Measurements from ENCODE around the gene HMHB1.

The HMHB1 gene

GRCh38 chr5:143812085-143812705 is at the start of gene HMHB1:
HMHB1 (plus strand) TSS chr5:143812161.
- no peak for DNase-seq

- DNase-seq: no peak
Observed at GRCh38 chr5:143762636-143763220, 49.2 kb upstream of the HMHB1 start.

GRCh38 chr5:143767162-143767561 is 44.8 kb upstream of the HMHB1 start:
- no peak for DNase-seq

- DNase-seq: no peak
Observed at GRCh38 chr5:143769026-143769786, 42.8 kb upstream of the HMHB1 start.

GRCh38 chr5:143770450-143770849 is 41.5 kb upstream of the HMHB1 start:
- no peak for DNase-seq

- no peak for DNase-seq
Observed at GRCh38 chr5:143771189-143771588, 40.8 kb upstream of the HMHB1 start.

- no peak for DNase-seq
Observed at GRCh38 chr5:143771602-143772001, 40.4 kb upstream of the HMHB1 start.

- no peak for DNase-seq
Observed at GRCh38 chr5:143772621-143773020, 39.3 kb upstream of the HMHB1 start.

GRCh38 chr5:143775258-143775657 is 36.7 kb upstream of the HMHB1 start:
- DNase-seq: no peak

- DNase-seq: no peak
Observed at GRCh38 chr5:143776951-143777350, 35.0 kb upstream of the HMHB1 start.

GRCh38 chr5:143779506-143779905 is 32.5 kb upstream of the HMHB1 start:
- no peak for DNase-seq

GRCh38 chr5:143781993-143782520 is 29.9 kb upstream of the HMHB1 start:
- no peak for DNase-seq

- DNase-seq: no peak
Observed at GRCh38 chr5:143782588-143783386, 29.2 kb upstream of the HMHB1 start.

GRCh38 chr5:143788401-143788800 is 23.6 kb upstream of the HMHB1 start:
- no peak for DNase-seq

GRCh38 chr5:143790457-143791112 is 21.4 kb upstream of the HMHB1 start:
- no peak for DNase-seq

- DNase-seq: no peak
Observed at GRCh38 chr5:143791848-143792731, 19.9 kb upstream of the HMHB1 start.

- no peak for DNase-seq
Observed at GRCh38 chr5:143793249-143793648, 18.7 kb upstream of the HMHB1 start.

- DNase-seq: peak; percentile 65
Observed at GRCh38 chr5:143796125-143796524, 15.8 kb upstream of the HMHB1 start.

GRCh38 chr5:143796753-143797152 is 15.2 kb upstream of the HMHB1 start:
- DNase-seq: no peak

GRCh38 chr5:143800715-143801114 is 11.2 kb upstream of the HMHB1 start:
- DNase-seq: no peak

GRCh38 chr5:143801252-143801939 is 10.6 kb upstream of the HMHB1 start:
- DNase-seq: no peak
